Left lung (tissue), 14 donors: Measurements from ENCODE around the gene LRRC55. TPM values are rescaled to one million over a fixed set of nuclear protein-coding genes. Genes with fewer than 3 reads are reported as not detected.

Experiments used
- ATAC-seq: fragments of 200-7000 bp; cut with Tn5 transposase; one replicate; pipeline ENCODE4 v1.9.1; 2020; ENCODE audit warnings: moderate library complexity
- DNase-seq, 4 donors: peaks; one replicate each; pipeline ENCODE4 v3.0.0-alpha.2; 2013 to 2020
- H3K27ac ChIP-seq, 2 donors: fragments of 200-600 bp; sonication (generic) in 1 of 2; one replicate each; pipeline versions ENCODE4 v1.5.0 to v1.8.0; 2020 to 2021
- H3K27me3 ChIP-seq, 2 donors: fragments of 200-600 bp; sonication (generic) in 1 of 2; one replicate each; pipeline versions ENCODE4 v1.5.0 to v1.8.0; 2020 to 2021
- H3K36me3 ChIP-seq, 2 donors: fragments of 200-600 bp; sonication (generic) in 1 of 2; one replicate each; pipeline versions ENCODE4 v1.5.0 to v1.8.0; 2020 to 2021
- H3K4me1 ChIP-seq, 2 donors: fragments of 200-600 bp; one replicate each; pipeline ENCODE4 v1.8.0; 2021
- H3K4me3 ChIP-seq, 2 donors: fragments of 200-600 bp; sonication (generic) in 1 of 2; one replicate each; pipeline versions ENCODE4 v1.5.0 to v1.8.0; 2020 to 2021; ENCODE audit warnings: mild to moderate bottlenecking in 1 of 2
- H3K9me3 ChIP-seq, 2 donors: fragments of 200-600 bp; sonication (generic) in 1 of 2; one replicate each; pipeline versions ENCODE4 v1.5.0 to v1.8.0; 2020 to 2021
- CTCF ChIP-seq, 2 donors: fragments of 200-600 bp; sonication (generic) in 1 of 2; IDR thresholded peaks; one replicate each; pipeline versions ENCODE4 v1.5.0 to v1.8.0; 2021; ENCODE audit warnings: antibody characterized with exemption in 2 of 2
- intact Hi-C, 2 donors: fragments of 100-400 bp; cut with DNase I; formaldehyde crosslinking; loops; one replicate each; pipeline versions ENCODE4 v1.11.2 to v1.14.2; 2022
- long read RNA-seq, 12 donors: library from polyadenylated mRNA in 2 of 12; unstranded in 2 of 12; transcript quantifications; one replicate each; pipeline ENCODE4 v2.0.0 and lab custom pipeline, GENCODE V29; 2019 to 2026
- polyA plus RNA-seq, 6 donors: library from polyadenylated mRNA; unstranded; fragments of 120-200 nt; gene quantifications; one replicate each; pipeline ENCODE4 v1.2.1, GENCODE V29; 2013; ENCODE audit not compliant: insufficient read length in 6 of 6
- total RNA-seq, 2 donors: library from RNA; stranded (reverse); fragmentation: NEBNext Ultra II Directional; extraction: Animal tissue kit (Norgen Biotek cat#: 25700); gene quantifications; one replicate each; pipeline ENCODE4 v1.2.1, GENCODE V29; 2021
- donor health status: DM: no; HTN: yes; CAD: no.
- donor health status: DM: no; HTN: no; CAD: no.

Gene LRRC55
- total RNA-seq (under 1 TPM; 0.05 to 0.12 TPM), polyA plus RNA-seq (1 to 10 TPM; 2.4 to 3.9 (median 3.1) TPM)
- long read RNA-seq, donor 1, full-length matches to known transcripts, result 2 of 2 reads
- long read RNA-seq, donor 1, partial matches to known transcripts, result 0 of 2 reads
- long read RNA-seq, donor 1, other reads (novel, unspliced or antisense), result 0 of 2 reads
- long read RNA-seq, donor 2, full-length matches to known transcripts, result 1 of 1 reads
- long read RNA-seq, donor 2, partial matches to known transcripts, result 0 of 1 reads
- long read RNA-seq, donor 2, other reads (novel, unspliced or antisense), result 0 of 1 reads
- long read RNA-seq, donor 3, full-length matches to known transcripts, result 2 of 2 reads
- long read RNA-seq, donor 3, partial matches to known transcripts, result 0 of 2 reads
- long read RNA-seq, donor 3, other reads (novel, unspliced or antisense), result 0 of 2 reads
- long read RNA-seq, donor 4, result 0 reads
- long read RNA-seq, donor 5, result 0 reads
- long read RNA-seq, donor 6, result 0 reads
- long read RNA-seq, donor 7, result 0 reads
- long read RNA-seq, donor 8, full-length matches to known transcripts, result 3 of 8 reads
- long read RNA-seq, donor 8, partial matches to known transcripts, result 5 of 8 reads
- long read RNA-seq, donor 8, other reads (novel, unspliced or antisense), result 0 of 8 reads
- long read RNA-seq, donor 9, result 0 reads
- long read RNA-seq, donor 10, result 0 reads
- long read RNA-seq, donor 11, full-length matches to known transcripts, result 7 of 7 reads
- long read RNA-seq, donor 11, partial matches to known transcripts, result 0 of 7 reads
- long read RNA-seq, donor 11, other reads (novel, unspliced or antisense), result 0 of 7 reads
- long read RNA-seq, donor 12, result 0 reads

DNA sequence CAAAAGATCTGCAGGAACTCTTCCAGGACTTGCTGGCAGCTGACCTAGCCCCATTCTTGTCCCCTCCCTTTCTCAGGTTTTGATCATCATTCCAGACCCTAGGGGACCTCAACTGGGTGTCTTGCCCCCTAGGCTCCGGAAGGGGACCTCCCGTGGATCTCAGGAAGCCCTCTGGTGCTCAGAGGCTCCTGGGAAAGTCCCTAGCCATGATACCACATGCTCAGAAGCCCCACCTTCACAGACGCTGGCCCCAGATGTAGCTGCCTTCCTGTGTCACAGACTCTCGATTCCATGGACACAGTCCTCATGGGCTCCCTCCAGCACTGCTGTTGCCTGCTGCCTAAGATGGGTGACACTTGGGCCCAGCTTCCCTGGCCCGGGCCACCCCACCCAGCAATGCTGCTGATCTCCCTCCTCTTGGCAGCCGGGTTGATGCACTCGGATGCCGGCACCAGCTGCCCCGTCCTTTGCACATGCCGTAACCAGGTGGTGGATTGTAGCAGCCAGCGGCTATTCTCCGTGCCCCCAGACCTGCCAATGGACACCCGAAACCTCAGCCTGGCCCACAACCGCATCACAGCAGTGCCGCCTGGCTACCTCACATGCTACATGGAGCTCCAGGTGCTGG lies at the start of gene LRRC55:
LRRC55 (plus strand) TSS at position 276 of the 628 bp plus-strand sequence; CDS start at position 346, 70 bp downstream.
- Histone ChIP-seq H3K9me3 (no peaks in the 10 kb centered on the region), H3K27ac (no peak within 1 kb of the TSS), H3K4me3 (no peak within 1 kb of the TSS), H3K36me3 (no peaks in the 10 kb centered on the region), H3K4me1 (peaks cover 0 to 5% of the 10 kb centered on the region in 2 donors), H3K27me3 (peaks cover 0 to 36% of the 10 kb centered on the region in 2 donors)
- DNase-seq (no peak), ATAC-seq (no peak)
- TF ChIP-seq CTCF (IDR thresholded peaks at IDR 0.05), result no peak
- intact Hi-C loops, result no loop called here

DNA sequence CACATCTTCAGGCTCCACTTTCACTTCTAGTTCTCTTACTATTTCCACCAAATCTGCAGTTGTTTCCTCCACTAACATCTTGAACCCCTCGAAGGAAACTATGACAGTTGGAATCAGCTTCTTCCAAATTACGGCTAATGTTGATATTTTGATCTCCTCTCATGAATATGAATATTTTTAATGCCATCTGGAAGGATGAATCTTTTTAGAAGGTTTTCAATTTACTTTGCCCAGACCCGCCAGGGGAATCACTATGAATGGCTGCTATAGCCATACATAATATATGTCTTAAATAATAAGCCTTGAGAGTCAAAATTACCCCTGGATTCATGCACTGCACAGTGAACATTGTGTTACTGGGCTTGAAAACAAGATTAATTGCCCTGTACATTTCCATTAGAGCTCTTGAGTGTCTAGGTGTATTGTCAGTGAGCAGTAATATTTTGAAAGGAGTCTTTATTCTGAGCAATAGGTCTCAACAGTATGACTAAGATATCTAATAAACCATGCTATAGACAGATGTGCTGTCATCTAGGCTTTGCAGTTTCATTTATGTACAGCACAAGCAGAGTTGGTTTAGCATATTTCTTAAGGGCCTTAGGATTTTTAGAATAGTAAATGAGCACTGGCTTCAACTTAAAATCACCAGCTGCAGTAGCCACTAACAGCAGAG lies 48.3 kb upstream of the LRRC55 start:
- peaks cover 0 to 3% of the 10 kb centered on the region in 2 donors for H3K4me1 ChIP-seq
- H3K9me3 ChIP-seq, result no peaks in the 10 kb centered on the region
- no peak overlapping the region for H3K4me3 ChIP-seq
- H3K27me3 ChIP-seq, result no peaks in the 10 kb centered on the region
- intact Hi-C loops, result no loop called here
- H3K27ac ChIP-seq, result no peak overlapping the region
- no peaks in the 10 kb centered on the region for H3K36me3 ChIP-seq
- TF ChIP-seq CTCF (IDR thresholded peaks at IDR 0.05), result no peak
- no peak for DNase-seq
- ATAC-seq, result no peak

DNA sequence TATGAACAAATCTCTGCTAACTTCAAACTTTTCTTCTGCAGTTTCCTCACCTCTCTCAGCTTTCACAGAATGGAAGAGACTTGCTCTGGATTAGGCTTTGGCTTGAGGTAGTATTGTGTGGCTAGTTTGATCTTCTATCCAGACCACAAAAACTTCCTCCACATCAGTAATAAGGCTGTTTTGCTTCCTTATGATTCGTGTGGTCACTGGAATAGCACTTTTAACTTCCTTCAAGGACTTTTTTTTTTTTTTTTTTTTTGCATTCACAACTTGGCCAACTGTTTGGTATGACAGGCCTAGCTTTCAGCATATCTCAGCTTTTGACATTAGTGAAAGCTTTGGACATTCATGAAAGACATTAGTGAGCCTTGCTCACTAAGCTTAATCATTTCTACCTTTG lies 47.5 kb upstream of the LRRC55 start:
- ATAC-seq (no peak), DNase-seq (no peak)
- Histone ChIP-seq H3K9me3 (no peaks in the 10 kb centered on the region), H3K36me3 (no peaks in the 10 kb centered on the region), H3K27ac (no peak overlapping the region), H3K27me3 (no peaks in the 10 kb centered on the region), H3K4me1 (peaks cover 0 to 3% of the 10 kb centered on the region in 2 donors), H3K4me3 (no peak overlapping the region)
- no peak for TF ChIP-seq CTCF (IDR thresholded peaks at IDR 0.05)
- intact Hi-C loops, result no loop called here

DNA sequence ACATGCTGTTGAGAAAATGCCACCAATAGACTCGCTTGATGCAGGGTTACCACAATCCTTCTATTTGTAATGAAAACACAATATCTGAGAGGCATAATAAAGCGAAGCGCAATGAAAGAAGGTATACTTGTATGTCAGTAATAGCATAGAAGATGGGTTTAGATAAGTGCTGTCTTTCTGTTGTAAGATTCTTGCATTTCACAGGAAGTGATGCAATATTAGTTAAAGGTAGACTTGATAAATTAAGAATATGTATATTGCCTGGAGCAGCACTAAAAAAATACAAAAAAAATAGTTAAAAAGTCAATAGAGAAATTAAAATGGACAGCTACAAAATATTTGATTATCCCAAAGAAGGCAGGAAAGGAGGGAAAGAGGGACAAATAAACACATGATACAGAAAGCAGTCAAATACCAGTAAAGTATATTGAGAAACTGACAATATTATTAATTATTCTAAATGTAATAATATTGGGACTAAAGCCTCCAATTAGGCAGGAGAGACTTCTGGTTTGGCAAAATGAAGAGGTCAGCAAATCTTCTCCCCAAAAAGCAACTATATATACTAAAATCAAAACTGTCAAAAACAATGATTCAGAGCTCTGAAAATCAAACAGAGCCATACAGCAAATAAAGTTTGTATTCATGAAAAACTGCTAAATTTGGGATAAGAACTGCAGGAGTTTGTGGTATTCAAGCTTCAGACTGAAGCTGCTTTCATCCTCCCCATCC lies 46.6 kb upstream of the LRRC55 start:
- ATAC-seq, result no peak
- Histone ChIP-seq H3K4me1 (peaks cover 0 to 3% of the 10 kb centered on the region in 2 donors), H3K27me3 (no peaks in the 10 kb centered on the region), H3K36me3 (no peaks in the 10 kb centered on the region), H3K27ac (no peak overlapping the region), H3K9me3 (no peaks in the 10 kb centered on the region), H3K4me3 (no peak overlapping the region)
- no peak for DNase-seq
- intact Hi-C loops, result no loop called here
- TF ChIP-seq CTCF (IDR thresholded peaks at IDR 0.05), result no peak
